ENCODE data around the gene EXOC4. TPM values are rescaled to one million over a fixed set of nuclear protein-coding genes. Genes with fewer than 3 reads are reported as not detected.

EXOC4 gene
- total and polyA plus RNA-seq, 2 donors (not counting 3 experiments of a cell fraction or from before 2014, with no cell fraction given): 20.3 to 73.1 TPM

DNA sequence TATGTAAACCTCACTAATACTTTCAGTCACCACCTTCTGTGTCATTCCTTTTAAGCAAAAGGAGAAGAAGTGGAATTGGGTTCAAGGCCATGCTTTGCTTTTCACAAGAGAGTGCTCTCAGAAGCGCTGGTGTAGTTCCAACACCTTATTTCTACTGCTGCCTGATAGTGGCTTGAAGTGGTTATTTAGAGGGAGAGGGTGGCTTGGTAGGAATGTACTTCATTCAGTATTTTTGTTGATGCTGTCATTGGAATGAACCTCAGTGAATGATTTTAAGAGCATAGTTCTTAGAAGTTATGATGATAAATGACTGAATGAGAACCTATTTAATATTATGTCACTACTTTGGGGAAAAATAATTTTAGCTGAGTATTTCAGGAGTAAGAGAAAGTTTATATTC, 396.7 kb downstream of the EXOC4 start:
- Histone ChIP-seq H3K4me1 (ENCODE audit: control insufficient read depth, extremely low read depth, insufficient read depth, low read length) (no peaks in the 10 kb centered on the region), H3K36me3 (ENCODE audit: control insufficient read depth in 2 of 2, extremely low read depth in 1 of 2, insufficient read depth in 2 of 2, low read length in 2 of 2) (no peaks in the 10 kb centered on the region), H3K9me3 (replicated peaks; ENCODE audit: control insufficient read depth, insufficient read depth, low read length) (no peaks in the 10 kb centered on the region), H2AFZ (ENCODE audit: low read depth, low read length) (no peak overlapping the region), H3K4me3 (replicated peaks in 1 of 3; ENCODE audit: insufficient read depth in 1 of 3, low read depth in 1 of 3, low read length in 3 of 3) (no peak overlapping the region), H3K4me2 (ENCODE audit: insufficient read depth, low read length) (no peak overlapping the region), H3K9me1 (replicated peaks; ENCODE audit: control insufficient read depth, extremely low read depth, insufficient read depth, low read length) (no peaks in the 10 kb centered on the region), H3K27ac (ENCODE audit: insufficient read depth, low read depth, low read length) (no peak overlapping the region), H3K79me2 (ENCODE audit: control insufficient read depth, insufficient read depth, low read length) (no peaks in the 10 kb centered on the region), H4K20me1 (replicated peaks; ENCODE audit: control insufficient read depth, extremely low read depth, insufficient read depth, low read length) (no peaks in the 10 kb centered on the region), H3K9ac (replicated peaks; ENCODE audit: extremely low read depth, insufficient read depth, low read length) (no peak overlapping the region), H3K27me3 (ENCODE audit: control insufficient read depth in 2 of 2, insufficient read depth in 2 of 2, low read length in 2 of 2) (no peaks in the 10 kb centered on the region)
- CTCF ChIA-PET: interaction anchor here (1.2 to 1.3 kb wide), 2 partner anchors 11 to 93 kb away, joined by 3 read pairs; no protein-coding TSS in a partner anchor
- POLR2A ChIA-PET: no interaction called here
- intact Hi-C loops (cut with micrococcal nuclease): no loop called here
- no TSS peak for BruUV-seq (replicated peaks)
- no peak for FAIRE-seq
- dilution Hi-C loops (cut with MboI; ENCODE audit: extremely low pct_ligation_motif_present, low sequenced_read_pairs): no loop called here
- TF ChIP-seq POLR2A (IDR thresholded peaks at IDR 0.05; ENCODE audit: low read depth, low read length) (no peak), GATA2 (IDR thresholded peaks at IDR 0.05; ENCODE audit: insufficient read depth, insufficient read length, low read depth, low read length) (no peak), JUN (IDR thresholded peaks at IDR 0.05; ENCODE audit: borderline replicate concordance, insufficient read depth, insufficient read length, low read depth) (no peak), MAX (IDR thresholded peaks at IDR 0.05; ENCODE audit: insufficient read depth, insufficient read length) (no peak), CTCF (IDR thresholded peaks at IDR 0.05; ENCODE audit: extremely low read depth in 1 of 2, insufficient read depth in 1 of 2, low read depth in 1 of 2, low read length in 2 of 2) (no peak), FOS (IDR thresholded peaks at IDR 0.05; ENCODE audit: borderline replicate concordance, insufficient read depth, low read length) (no peak), POLR2AphosphoS5 (IDR thresholded peaks at IDR 0.05; ENCODE audit: insufficient read depth, low read depth, low read length) (no peak), MYC (IDR thresholded peaks at IDR 0.05; ENCODE audit: low read depth, low read length) (no peak), EZH2 (IDR thresholded peaks at IDR 0.05; ENCODE audit: borderline replicate concordance, low read depth, low read length, severe bottlenecking) (no peak)
- no peak for DNase-seq (ENCODE audit: low read depth, low spot score)
